HG02981 (cell line): ENCODE measurements around the gene ARHGAP22.

ENCODE experiments used
- ATAC-seq: cut with Tn5 transposase; IDR thresholded peaks from one replicate; pipeline ENCODE4 v1.9.1; 2021; ENCODE audit warnings: mild to moderate bottlenecking, moderate library complexity; ENCODE audit not compliant: unreplicated experiment

Gene ARHGAP22

DNA sequence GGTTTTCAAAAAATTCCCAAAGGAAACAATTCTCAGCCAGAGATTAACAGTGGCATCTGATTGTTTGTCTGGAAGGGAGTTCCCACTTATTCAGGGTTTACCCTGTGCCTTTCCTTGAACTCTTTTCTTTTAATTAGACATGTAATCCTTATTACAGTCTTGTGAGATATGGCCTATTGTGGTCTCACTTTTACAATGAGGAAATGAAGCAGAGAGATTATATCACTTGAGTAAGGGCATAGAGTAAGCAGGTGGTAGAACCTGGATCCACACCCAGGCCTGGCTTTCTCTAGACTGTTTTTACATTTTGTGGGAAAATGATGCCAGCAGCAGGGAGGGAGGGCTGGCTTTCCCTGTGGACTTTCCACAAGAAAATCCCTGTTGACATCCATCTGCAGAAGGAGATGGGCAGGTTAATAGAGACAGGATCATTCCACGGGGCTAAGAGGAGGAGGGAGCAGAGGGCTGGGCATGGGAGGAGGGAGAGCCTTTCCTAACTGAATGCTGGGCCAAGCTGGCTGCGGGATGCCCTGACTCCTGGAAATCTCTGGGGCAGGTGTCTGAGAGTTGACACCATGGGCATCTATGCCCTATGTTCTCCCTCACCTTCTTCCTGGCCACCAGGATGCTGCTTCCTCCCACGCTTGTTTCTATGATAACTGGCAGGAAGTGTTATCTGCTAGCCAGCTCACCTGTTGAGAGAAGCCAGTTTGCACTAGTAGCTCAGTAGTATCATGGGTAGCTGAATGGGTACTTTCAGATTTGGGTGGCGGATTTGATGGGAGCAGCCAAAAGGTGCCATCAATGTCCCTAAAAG is 28.7 kb upstream of the ARHGAP22 start:
- ATAC-seq, result peak; percentile 24

GRCh38 chr10:48632166-48632565 is 27.3 kb upstream of the ARHGAP22 start:
- no peak for ATAC-seq

DNA sequence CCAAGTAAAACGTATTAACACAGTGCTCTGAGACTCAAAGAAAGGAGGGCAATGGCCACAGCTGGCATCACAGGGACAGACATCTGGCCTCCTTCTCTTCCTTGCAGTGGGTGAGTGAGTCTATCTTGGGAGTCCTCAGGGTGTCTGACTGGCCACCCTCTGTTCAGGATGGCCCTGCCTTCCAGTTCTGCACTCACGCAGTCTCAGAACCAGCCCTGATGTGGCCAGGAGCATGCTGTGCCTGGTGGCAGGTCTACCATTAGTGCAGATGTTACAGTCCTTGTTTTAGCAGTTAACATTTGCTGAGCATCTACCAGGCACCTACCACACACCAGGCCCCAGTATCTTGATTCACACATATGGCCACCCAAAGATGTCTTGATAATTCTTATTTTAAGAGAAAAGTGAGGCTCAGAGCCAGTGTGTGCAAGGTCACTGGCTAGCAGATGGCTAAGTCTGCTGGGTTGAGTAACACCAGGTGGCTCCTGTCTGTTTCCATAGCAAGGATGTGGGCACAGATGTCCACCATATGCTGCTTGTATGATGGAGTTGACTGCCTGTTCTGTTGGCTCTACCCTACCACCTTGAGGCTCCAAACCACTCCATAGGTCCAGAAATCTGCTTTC is 23.2 kb upstream of the ARHGAP22 start:
- no peak for ATAC-seq

- no peak for ATAC-seq
Observed at GRCh38 chr10:48626986-48627731, 22.3 kb upstream of the ARHGAP22 start.

- ATAC-seq, result no peak
Observed at GRCh38 chr10:48626447-48626846, 21.6 kb upstream of the ARHGAP22 start.

DNA sequence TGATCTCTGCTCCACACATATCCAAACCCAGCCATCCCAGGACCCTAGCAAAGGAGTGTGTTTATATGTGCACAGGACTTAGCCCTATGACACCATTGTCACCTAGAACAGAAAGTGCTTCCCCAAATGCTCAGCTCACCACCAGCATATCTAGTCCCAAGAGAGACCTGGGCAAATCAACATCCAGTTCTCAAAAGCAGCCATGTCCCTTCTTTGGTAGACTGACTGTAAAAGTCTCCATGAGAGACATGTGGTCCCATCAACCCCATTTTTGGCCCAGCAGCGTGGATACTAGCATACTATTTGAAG is 20.9 kb upstream of the ARHGAP22 start:
- ATAC-seq, result no peak

- ATAC-seq, result no peak
Observed at GRCh38 chr10:48623607-48624132, 18.8 kb upstream of the ARHGAP22 start.

- no peak for ATAC-seq
Observed at GRCh38 chr10:48623009-48623408, 18.1 kb upstream of the ARHGAP22 start.

DNA sequence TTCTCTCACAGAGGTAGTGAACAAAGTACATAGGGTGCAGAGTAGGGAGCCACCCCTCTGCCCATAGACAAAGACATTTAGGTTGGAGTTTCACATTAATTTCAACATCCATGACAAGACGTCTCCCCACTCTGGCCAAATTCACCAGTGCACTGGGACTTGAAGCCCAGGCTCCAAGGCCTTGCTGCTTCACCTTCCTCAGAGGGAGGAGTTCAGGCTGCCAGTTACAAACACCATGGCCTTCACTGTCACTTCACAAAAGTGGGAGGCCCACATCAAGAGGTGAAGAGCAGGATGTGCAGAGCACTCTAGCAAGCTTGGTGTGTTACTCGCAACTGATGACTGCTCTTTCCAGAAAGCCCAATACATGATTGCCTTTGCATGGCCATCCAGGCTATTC is 15.8 kb upstream of the ARHGAP22 start:
- no peak for ATAC-seq

DNA sequence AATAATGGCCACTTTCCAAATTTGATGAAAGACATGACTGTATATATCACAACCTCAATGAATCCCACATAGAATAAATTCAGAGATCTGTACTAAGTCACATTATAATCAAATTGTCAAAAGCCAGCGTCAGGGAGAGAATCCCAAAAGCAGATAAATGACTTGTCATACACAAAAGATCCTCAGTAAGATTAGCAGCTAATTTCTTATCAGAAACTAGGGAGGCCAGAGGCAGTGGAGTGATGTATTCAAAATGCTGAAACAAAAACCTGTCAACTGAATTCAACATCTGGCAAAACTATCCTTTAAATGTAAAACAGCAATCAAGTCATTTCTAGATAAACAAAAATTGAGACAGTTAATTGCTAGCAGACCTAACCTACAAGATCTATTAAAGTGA is 11.6 kb upstream of the ARHGAP22 start:
- ATAC-seq, result no peak

DNA sequence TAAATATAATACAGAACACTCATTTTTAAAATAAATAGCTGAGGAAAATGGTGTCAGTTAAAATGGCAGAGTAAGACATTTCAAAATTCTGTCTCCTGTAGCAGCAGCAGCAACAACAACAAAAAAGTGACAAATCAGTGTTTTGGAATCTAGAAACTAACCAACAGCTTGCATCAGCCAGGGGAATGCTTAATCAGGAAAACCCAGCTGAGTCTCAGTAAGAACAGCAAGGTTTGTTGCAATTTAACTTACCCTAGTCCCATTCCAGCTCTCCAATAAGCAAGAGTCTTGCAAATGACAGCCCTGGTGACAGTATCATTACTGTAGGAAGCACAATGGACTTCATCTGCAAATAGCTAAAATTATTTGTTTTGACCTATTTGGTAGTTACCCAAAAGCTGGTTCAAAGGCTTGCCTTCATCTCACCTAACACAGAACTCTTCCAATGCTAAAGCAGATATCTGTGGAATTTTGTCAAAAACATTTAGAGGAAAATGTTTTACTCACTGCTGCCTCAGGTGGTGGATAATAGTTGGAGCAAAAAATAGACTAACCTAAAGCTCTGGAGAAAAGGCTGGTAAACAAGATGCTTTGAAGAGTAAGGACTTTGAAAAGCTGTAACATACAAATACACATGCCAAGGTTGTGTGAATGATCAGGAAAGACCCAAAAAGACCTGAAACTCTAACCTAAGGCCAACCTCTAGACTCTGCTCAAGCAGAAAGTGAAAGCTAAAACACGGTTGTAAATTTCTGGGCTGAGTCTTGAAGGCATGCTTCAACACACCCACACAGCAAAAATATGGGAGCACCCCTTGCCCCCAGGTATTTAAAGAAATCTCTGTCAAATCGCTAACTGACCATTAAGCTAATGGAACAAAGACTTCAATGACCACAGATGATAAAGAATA is 9.9 kb upstream of the ARHGAP22 start:
- ATAC-seq, result peak; percentile 65

- no peak for ATAC-seq
Observed at GRCh38 chr10:48613016-48613415, 8.1 kb upstream of the ARHGAP22 start.

GRCh38 chr10:48612236-48612943 is 7.5 kb upstream of the ARHGAP22 start:
- ATAC-seq, result no peak

DNA sequence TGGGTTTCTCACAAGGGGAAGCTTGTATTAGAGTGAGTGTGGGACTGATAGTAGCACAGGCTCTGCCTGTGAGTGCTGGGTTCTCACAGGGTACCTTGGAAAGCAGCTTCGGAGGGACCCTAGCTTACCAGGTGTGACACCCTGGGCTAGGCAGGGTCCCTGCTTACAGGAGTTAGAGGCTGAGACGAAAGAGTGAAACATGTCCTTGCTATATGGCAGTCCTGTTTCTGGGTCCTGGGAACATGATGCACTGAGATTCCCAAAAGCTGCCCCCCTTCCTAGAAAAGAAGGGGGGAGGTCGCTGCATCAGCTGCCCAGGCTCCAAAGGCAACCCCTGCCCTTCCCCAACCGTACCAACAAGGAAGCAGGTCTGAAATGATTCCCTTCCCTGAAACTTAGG is 6.3 kb upstream of the ARHGAP22 start:
- ATAC-seq, result no peak

GRCh38 chr10:48610585-48611093 is 5.8 kb upstream of the ARHGAP22 start:
- no peak for ATAC-seq

GRCh38 chr10:48609899-48610584 is 5.2 kb upstream of the ARHGAP22 start:
- no peak for ATAC-seq

DNA sequence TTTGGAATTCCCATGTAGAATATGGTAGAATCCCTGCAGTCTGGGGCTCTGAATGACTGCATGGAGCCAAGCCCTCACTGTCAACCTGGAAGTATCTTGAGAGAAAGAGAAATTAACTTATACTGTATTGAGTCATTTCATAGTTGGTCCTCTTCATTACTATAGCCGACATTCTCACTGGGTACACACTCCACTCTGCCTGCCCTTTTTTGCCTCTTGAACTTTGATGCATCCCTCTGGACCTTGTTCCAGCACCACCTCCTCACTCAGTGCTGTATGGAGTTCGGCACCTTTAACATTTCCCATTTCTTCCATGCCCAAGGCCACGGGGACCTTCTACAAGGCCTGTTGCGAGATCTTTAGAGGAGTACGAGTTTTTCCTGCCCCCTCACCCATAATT is 4.6 kb upstream of the ARHGAP22 start:
- ATAC-seq, result no peak

GRCh38 chr10:48608976-48609375 is 4.1 kb upstream of the ARHGAP22 start:
- no peak for ATAC-seq

DNA sequence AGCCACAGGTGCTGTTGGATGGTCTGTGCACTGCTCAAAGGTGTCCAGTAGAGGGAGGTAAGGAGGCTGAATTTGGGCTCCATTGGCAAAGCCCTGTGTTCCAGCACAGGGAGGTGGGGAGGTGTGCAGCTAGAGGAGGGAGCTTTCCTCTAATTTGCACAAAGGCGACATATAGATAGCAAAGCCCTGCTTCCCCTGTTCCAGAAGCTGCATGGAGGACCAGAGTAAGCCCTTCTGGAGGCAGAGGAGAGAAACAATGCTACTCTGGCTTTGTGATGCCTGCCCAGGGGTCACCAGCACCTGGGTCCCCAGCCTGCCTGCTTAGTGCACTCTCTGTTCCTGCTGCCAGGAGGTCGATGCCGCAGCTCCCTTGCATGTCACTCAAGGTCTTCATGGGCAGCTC is 3.4 kb upstream of the ARHGAP22 start:
- peak; percentile 74 for ATAC-seq
